ENCODE results near the gene RAPGEF4. TPM values are rescaled to one million over a fixed set of nuclear protein-coding genes. Genes with fewer than 3 reads are reported as not detected.
A peak's percentile ranks its signal among the peaks of the same experiment; 100 is the strongest.

Gene RAPGEF4
- total and polyA plus RNA-seq, 2 of the 4 experiments (the other 2 are of a cell fraction), result 1.7 to 3.2 TPM

- ATAC-seq (ENCODE audit: low read depth), result peak; percentile 50
- Histone ChIP-seq H3K27me3 (ENCODE audit: control insufficient read depth, insufficient read depth, low read length) (no peaks in the 10 kb centered on the region), H3K9ac (ENCODE audit: low read depth, low read length) (peak overlapping the region; percentile 47), H3K4me2 (ENCODE audit: low read depth, low read length) (peak overlapping the region; percentile 90), H4K8ac (ENCODE audit: low read depth in 2 of 2, low read length in 2 of 2) (peak overlapping the region in 1 of 2 experiments; percentile 87; a peak in 2 of 4 replicates), H2AFZ (replicated peaks; ENCODE audit: low read length, poor library complexity) (peak overlapping the region; percentile 75), H3K56ac (ENCODE audit: extremely low read depth, insufficient read depth, low read length) (peak overlapping the region; percentile 65), H2BK15ac (ENCODE audit: low read depth, low read length) (peak overlapping the region; percentile 82; the same call in 1 of the 3 replicates), H2AK9ac (replicated peaks; ENCODE audit: low read depth, low read length, poor library complexity) (no peak overlapping the region), H3K27ac (ENCODE audit: insufficient read depth, low read length) (peak overlapping the region; percentile 81), H2BK20ac (ENCODE audit: low read depth, low read length) (peak overlapping the region; percentile 87), H2BK120ac (ENCODE audit: low read depth, low read length) (peak overlapping the region; percentile 92), H2AK5ac (ENCODE audit: low read depth, low read length) (peak overlapping the region; percentile 75), H4K20me1 (ENCODE audit: insufficient read depth, low read length) (no peaks in the 10 kb centered on the region), H3K4me3 (ENCODE audit: insufficient read depth, low read depth, low read length) (no peak overlapping the region), H3K23ac (ENCODE audit: low read depth, low read length) (peak overlapping the region; percentile 76), H3K36me3 (ENCODE audit: control insufficient read depth, insufficient read depth, low read length) (no peaks in the 10 kb centered on the region), H3K9me3 (ENCODE audit: control insufficient read depth, insufficient read depth, low read length) (no peaks in the 10 kb centered on the region), H2BK5ac (ENCODE audit: low read depth, low read length, poor library complexity, severe bottlenecking) (peak overlapping the region; percentile 93), H3K4ac (ENCODE audit: low read depth, low read length) (peak overlapping the region; percentile 88), H3K9me1 (ENCODE audit: insufficient read depth, low read length) (peaks cover 4% of the 10 kb centered on the region), H3K79me1 (ENCODE audit: low read depth in 1 of 2, low read length in 2 of 2) (no peaks in the 10 kb centered on the region), H3K4me1 (ENCODE audit: control insufficient read depth, insufficient read depth, low read length) (peaks cover 14% of the 10 kb centered on the region), H3K18ac (ENCODE audit: low read depth, low read length) (peak overlapping the region; percentile 90), H4K5ac (ENCODE audit: low read depth, low read length) (peak overlapping the region; percentile 74), H3K14ac (replicated peaks; ENCODE audit: low read depth, low read length) (peak overlapping the region; percentile 90), H4K91ac (ENCODE audit: insufficient read depth, low read depth, low read length) (peak overlapping the region; percentile 59; the same call in 1 of the 2 replicates)
- in situ Hi-C loops (cut with MboI; ENCODE audit: low sequenced_read_pairs), result no loop called here
- peak; percentile 94 for DNase-seq
- ChIA-PET CTCF (no interaction called here), POLR2A (ENCODE audit: unreplicated experiment) (no interaction called here)
- TF ChIP-seq CEBPB (IDR thresholded peaks at IDR 0.05; ENCODE audit: low read depth, low read length) (peak; percentile 82), FOS (IDR thresholded peaks at IDR 0.05; ENCODE audit: low read depth, low read length) (0 out of 2 replicates have a peak, but pooled peaks have one; percentile 2), MAZ (IDR thresholded peaks at IDR 0.05; ENCODE audit: borderline replicate concordance, low read depth, low read length) (no peak), MXI1 (IDR thresholded peaks at IDR 0.05; ENCODE audit: borderline replicate concordance, low read depth, low read length) (no peak), MAFK (IDR thresholded peaks at IDR 0.05; ENCODE audit: low read depth, low read length) (peak; percentile 20; the same call in 1 of the 2 replicates), BHLHE40 (IDR thresholded peaks at IDR 0.05; ENCODE audit: low read depth, low read length) (0 out of 2 replicates have a peak, but pooled peaks have one; percentile 28), NFE2L2 (IDR thresholded peaks at IDR 0.05; ENCODE audit: low read depth, low read length) (no peak), POLR2A (IDR thresholded peaks at IDR 0.05; ENCODE audit: low read depth, low read length) (no peak)
- no TSS peak for BruUV-seq (replicated peaks)
- intact Hi-C loops (cut with micrococcal nuclease), result loop anchor here (5.0 kb wide), 2 partner anchors 70 to 190 kb away; no protein-coding TSS in a partner anchor
- 100% methylated on average over 1 of the region's 6 CpGs; no CpG with 5 or more reads in 1 of the 2 experiments for WGBS, 2 experiments (ENCODE audit: extremely low coverage in 2 of 2, insufficient read length in 1 of 2)
- dilution Hi-C loops (cut with HindIII; ENCODE audit: low sequenced_read_pairs, unreplicated experiment), result no loop called here
Measured at GRCh38 chr2:172782506-172783164, 47.0 kb downstream of the RAPGEF4 start.

Measured in IMR-90 (cell line).